22Rv1 (cell line): ENCODE measurements around the gene PLD1.

Experiments
- H3K27ac ChIP-seq: fragments of 450-650 bp; 2 replicates; pipeline ENCODE4 v1.5.1; 2017
- CTCF ChIP-seq: fragments of 450-650 bp; IDR thresholded peaks from 2 replicates; pipeline ENCODE4 v1.5.1; 2017; ENCODE audit warnings: mild to moderate bottlenecking
- ZFX ChIP-seq: fragments of 450-650 bp; IDR thresholded peaks from 2 replicates; pipeline ENCODE4 v1.6.1; 2017; ENCODE audit warnings: antibody characterized with exemption, borderline replicate concordance

The PLD1 gene

DNA sequence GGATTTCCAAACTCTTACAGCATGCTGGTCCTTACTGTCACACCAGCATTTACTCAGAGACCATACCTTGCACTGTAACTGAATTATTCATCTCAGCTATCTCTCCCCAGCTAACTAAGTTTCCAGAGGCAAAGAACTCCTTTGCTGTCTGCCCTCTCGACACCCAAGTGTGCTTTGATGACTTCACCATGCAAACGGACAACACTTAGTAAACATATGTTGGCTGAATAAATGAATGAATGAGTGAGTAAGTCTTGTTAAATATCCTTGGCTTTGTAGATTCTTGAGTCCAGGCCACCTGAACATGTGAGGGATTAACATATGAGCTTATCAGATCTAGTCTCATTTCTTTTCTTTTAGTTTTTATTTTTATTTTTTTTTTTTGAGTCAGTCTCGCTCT lies 138.2 kb downstream of the PLD1 start:
- no peak for TF ChIP-seq CTCF
- no peak for TF ChIP-seq ZFX
- H3K27ac ChIP-seq = no peak overlapping the region

- no peak overlapping the region for H3K27ac ChIP-seq
- TF ChIP-seq CTCF = no peak
- no peak for TF ChIP-seq ZFX
Observed at GRCh38 chr3:171671709-171672108, 138.6 kb downstream of the PLD1 start.

DNA sequence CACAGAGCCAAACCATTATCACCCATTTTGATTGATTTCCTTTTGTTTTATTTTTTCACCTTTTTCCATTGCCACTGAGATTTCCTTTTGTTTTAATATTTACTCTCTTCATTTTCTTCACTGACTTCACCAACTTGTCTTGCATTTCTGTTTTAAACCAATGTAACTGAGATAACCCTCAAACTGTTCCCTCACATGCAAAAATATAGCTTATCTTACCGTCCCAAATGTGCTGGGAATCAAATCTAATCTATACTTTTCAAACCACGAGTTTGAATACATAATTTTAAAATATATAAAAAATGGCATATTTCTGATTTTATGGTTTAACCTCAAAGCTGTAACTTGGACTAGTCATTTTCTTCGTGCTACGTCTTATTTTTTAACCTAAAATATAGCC lies 143.8 kb downstream of the PLD1 start:
- no peak overlapping the region for H3K27ac ChIP-seq
- no peak for TF ChIP-seq ZFX
- TF ChIP-seq CTCF = no peak

- no peak overlapping the region for H3K27ac ChIP-seq
- no peak for TF ChIP-seq CTCF
- TF ChIP-seq ZFX = no peak
Observed at GRCh38 chr3:171663805-171664204, 146.5 kb downstream of the PLD1 start.

GRCh38 chr3:171661484-171661883 lies 148.8 kb downstream of the PLD1 start:
- TF ChIP-seq ZFX (no peak), CTCF (no peak)
- no peak overlapping the region for H3K27ac ChIP-seq

GRCh38 chr3:171660188-171660587 lies 150.1 kb downstream of the PLD1 start:
- TF ChIP-seq CTCF = no peak
- TF ChIP-seq ZFX = no peak
- H3K27ac ChIP-seq = no peak overlapping the region

DNA sequence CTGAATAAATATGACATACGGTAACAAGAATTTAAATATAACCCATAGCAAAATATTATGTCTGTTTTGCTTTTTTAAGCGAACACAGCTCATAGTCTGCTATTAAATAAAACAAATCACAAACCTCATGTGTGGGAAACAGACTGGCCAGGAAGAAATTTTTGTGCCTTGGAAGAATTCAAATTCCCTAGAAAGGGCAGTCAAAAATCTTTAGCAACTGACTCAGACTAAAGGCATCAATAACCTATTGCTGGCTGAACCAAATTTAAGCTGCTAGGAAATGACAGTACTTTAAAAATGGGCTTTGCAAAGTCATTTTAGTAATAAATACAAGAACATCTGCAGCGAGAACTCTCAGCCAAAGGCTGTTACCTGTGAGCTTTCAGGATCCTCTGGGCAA lies 151.4 kb downstream of the PLD1 start:
- TF ChIP-seq ZFX = no peak
- no peak for TF ChIP-seq CTCF

More for the DNA sequence above, 151.4 kb downstream of the PLD1 start:
- H3K27ac ChIP-seq = no peak overlapping the region
